ENCODE measurements around the gene PLIN3. TPM values are rescaled to one million over a fixed set of nuclear protein-coding genes. Genes with fewer than 3 reads are reported as not detected.
"Not testable (repeated sequence)": the region's sequence is repeated elsewhere in the genome, so short reads cannot be mapped to it uniquely, and the experiment has no call there.

PLIN3 gene
- total RNA-seq, 8 experiments from 2014 or later: 6.9 to 154 (median 22.1) TPM

- Histone ChIP-seq H3K4me1 (replicated peaks in 1 of 2) (peaks cover 4 to 7% of the 10 kb centered on the region in 2 donors), H3K4me3 (no peak overlapping the region), H3K27ac (no peak overlapping the region)
- in situ Hi-C loops (cut with MboI; ENCODE audit: low pct_unique_long_range_greater_than_20kb in 2 of 9, low sequenced_read_pairs in 9 of 9, unreplicated experiment in 9 of 9): loop anchor here in 2 of 9 experiments (10.0 to 25.0 kb wide), 2 partner anchors 223 to 226 kb away; no protein-coding TSS in a partner anchor
- ATAC-seq (replicated peaks in 6 of 8): peak; percentile 2 to 72 (median 18)
- whole genome bisulfite sequencing, 10 experiments: 74 to 100% (median 90%) methylated on average over 1 to 5 of the region's 12 CpGs; no CpG with 5 or more reads in 1 of the 10 experiments
Measured at GRCh38 chr19:4811328-4812131, 55.9 kb downstream of the PLIN3 start.

- no peak overlapping the region for H3K4me3 ChIP-seq
- in situ Hi-C loops (cut with MboI; ENCODE audit: low pct_unique_long_range_greater_than_20kb in 2 of 9, low sequenced_read_pairs in 9 of 9, unreplicated experiment in 9 of 9): loop anchor here in 3 of 9 experiments (10.0 to 25.0 kb wide), 3 partner anchors 72 to 230 kb away; no protein-coding TSS in a partner anchor
- ATAC-seq (replicated peaks in 6 of 8): no peak
- peaks cover 0 to 2% of the 10 kb centered on the region in 2 donors for H3K4me1 ChIP-seq (replicated peaks in 1 of 2)
- H3K27ac ChIP-seq: no peak overlapping the region
- 60 to 100% (median 100%) methylated on average over 1 to 3 of the region's 6 CpGs; no CpG with 5 or more reads in 5 of the 10 experiments for WGBS, 10 experiments
Measured at GRCh38 chr19:4807188-4807587, 60.3 kb downstream of the PLIN3 start.

GRCh38 chr19:4806384-4806783, 61.1 kb downstream of the PLIN3 start:
- 40 to 100% (median 84%) methylated on average over 1 to 4 of the region's 6 CpGs; no CpG with 5 or more reads in 2 of the 10 experiments for WGBS, 10 experiments
- ATAC-seq (replicated peaks in 6 of 8): no peak
- no peak overlapping the region for H3K27ac ChIP-seq
- peaks cover 0 to 2% of the 10 kb centered on the region in 2 donors for H3K4me1 ChIP-seq (replicated peaks in 1 of 2)
- in situ Hi-C loops (cut with MboI; ENCODE audit: low pct_unique_long_range_greater_than_20kb in 2 of 9, low sequenced_read_pairs in 9 of 9, unreplicated experiment in 9 of 9): loop anchor here in 3 of 9 experiments (10.0 to 25.0 kb wide), 3 partner anchors 72 to 231 kb away; no protein-coding TSS in a partner anchor
- H3K4me3 ChIP-seq: no peak overlapping the region

GRCh38 chr19:4805140-4805539, 62.3 kb downstream of the PLIN3 start:
- H3K27ac ChIP-seq; H3K4me3 ChIP-seq; ATAC-seq (replicated peaks in 6 of 8); H3K4me1 ChIP-seq (replicated peaks in 1 of 2): not testable (repeated sequence)
- in situ Hi-C loops (cut with MboI; ENCODE audit: low pct_unique_long_range_greater_than_20kb in 2 of 9, low sequenced_read_pairs in 9 of 9, unreplicated experiment in 9 of 9): loop anchor here in 3 of 9 experiments (10.0 to 25.0 kb wide), 3 partner anchors 70 to 232 kb away; no protein-coding TSS in a partner anchor
- 40 to 100% (median 100%) methylated on average over 1 to 5 of the region's 6 CpGs; no CpG with 5 or more reads in 3 of the 10 experiments for WGBS, 10 experiments

- Histone ChIP-seq H3K4me1 (replicated peaks in 1 of 2) (no peaks in the 10 kb centered on the region), H3K27ac (no peak overlapping the region), H3K4me3 (no peak overlapping the region)
- WGBS, 10 experiments: 20 to 80% (median 62%) methylated on average over 1 to 11 of the region's 33 CpGs; no CpG with 5 or more reads in 4 of the 10 experiments
- in situ Hi-C loops (cut with MboI; ENCODE audit: low pct_unique_long_range_greater_than_20kb in 2 of 9, low sequenced_read_pairs in 9 of 9, unreplicated experiment in 9 of 9): loop anchor here in 3 of 9 experiments (10.0 to 25.0 kb wide), 3 partner anchors 69 to 233 kb away; no protein-coding TSS in a partner anchor
- ATAC-seq (replicated peaks in 6 of 8): peak; percentile 59 to 95 (median 78)
Measured at GRCh38 chr19:4803736-4804695, 63.5 kb downstream of the PLIN3 start.

GRCh38 chr19:4802711-4803110, 64.8 kb downstream of the PLIN3 start:
- Histone ChIP-seq H3K4me3 (no peak overlapping the region), H3K4me1 (replicated peaks in 1 of 2) (no peaks in the 10 kb centered on the region), H3K27ac (no peak overlapping the region)
- no peak for ATAC-seq (replicated peaks in 6 of 8)
- in situ Hi-C loops (cut with MboI; ENCODE audit: low pct_unique_long_range_greater_than_20kb in 2 of 9, low sequenced_read_pairs in 9 of 9, unreplicated experiment in 9 of 9): loop anchor here in 3 of 9 experiments (10.0 to 25.0 kb wide), 3 partner anchors 68 to 235 kb away; no protein-coding TSS in a partner anchor
- WGBS, 10 experiments: 60 to 100% (median 80%) methylated on average over 1 to 4 of the region's 7 CpGs; no CpG with 5 or more reads in 4 of the 10 experiments

GRCh38 chr19:4801085-4801619, 66.3 kb downstream of the PLIN3 start:
- Histone ChIP-seq H3K4me1 (replicated peaks in 1 of 2) (no peaks in the 10 kb centered on the region), H3K27ac (no peak overlapping the region), H3K4me3 (no peak overlapping the region)
- in situ Hi-C loops (cut with MboI; ENCODE audit: low pct_unique_long_range_greater_than_20kb in 2 of 9, low sequenced_read_pairs in 9 of 9, unreplicated experiment in 9 of 9): loop anchor here in 3 of 9 experiments (10.0 to 25.0 kb wide), 3 partner anchors 66 to 236 kb away; no protein-coding TSS in a partner anchor
- no peak for ATAC-seq (replicated peaks in 6 of 8)
- WGBS, 10 experiments: 40 to 100% (median 95%) methylated on average over 2 of the region's 3 CpGs; no CpG with 5 or more reads in 4 of the 10 experiments

GRCh38 chr19:4800591-4801081, 66.8 kb downstream of the PLIN3 start:
- no peaks in the 10 kb centered on the region for H3K4me1 ChIP-seq (replicated peaks in 1 of 2)
- in situ Hi-C loops (cut with MboI; ENCODE audit: low pct_unique_long_range_greater_than_20kb in 2 of 9, low sequenced_read_pairs in 9 of 9, unreplicated experiment in 9 of 9): loop anchor here in 3 of 9 experiments (10.0 to 25.0 kb wide), 3 partner anchors 66 to 237 kb away; no protein-coding TSS in a partner anchor
- no peak overlapping the region for H3K27ac ChIP-seq
- no peak for ATAC-seq (replicated peaks in 6 of 8)
- 85 to 100% (median 98%) methylated on average over 1 to 6 of the region's 23 CpGs; no CpG with 5 or more reads in 7 of the 10 experiments for WGBS, 10 experiments
- no peak overlapping the region for H3K4me3 ChIP-seq

- in situ Hi-C loops (cut with MboI; ENCODE audit: low pct_unique_long_range_greater_than_20kb in 2 of 9, low sequenced_read_pairs in 9 of 9, unreplicated experiment in 9 of 9): loop anchor here in 2 of 9 experiments (10.0 kb wide), 1 partner anchor 61 kb away; no protein-coding TSS in a partner anchor
- Histone ChIP-seq H3K4me3 (no peak overlapping the region), H3K4me1 (replicated peaks in 1 of 2) (peaks cover 6 to 8% of the 10 kb centered on the region in 2 donors), H3K27ac (no peak overlapping the region)
- 50 to 100% (median 84%) methylated on average over 2 to 9 of the region's 9 CpGs; no CpG with 5 or more reads in 2 of the 10 experiments for WGBS, 10 experiments
- ATAC-seq (replicated peaks in 6 of 8): no peak
Measured at GRCh38 chr19:4795400-4795799, 72.1 kb downstream of the PLIN3 start.

- in situ Hi-C loops (cut with MboI; ENCODE audit: low pct_unique_long_range_greater_than_20kb in 2 of 9, low sequenced_read_pairs in 9 of 9, unreplicated experiment in 9 of 9): loop anchor here in 2 of 9 experiments (10.0 kb wide), 1 partner anchor 60 kb away; no protein-coding TSS in a partner anchor
- H3K4me3 ChIP-seq: no peak overlapping the region
- ATAC-seq (replicated peaks in 6 of 8): no peak
- no peak overlapping the region for H3K27ac ChIP-seq
- peaks cover 6 to 8% of the 10 kb centered on the region in 2 donors for H3K4me1 ChIP-seq (replicated peaks in 1 of 2)
- 90 to 100% (median 98%) methylated on average over 1 to 9 of the region's 11 CpGs; no CpG with 5 or more reads in 4 of the 10 experiments for WGBS, 10 experiments
Measured at GRCh38 chr19:4794971-4795370, 72.5 kb downstream of the PLIN3 start.

- ATAC-seq (replicated peaks in 6 of 8); H3K4me3 ChIP-seq; H3K27ac ChIP-seq; H3K4me1 ChIP-seq (replicated peaks in 1 of 2): not testable (repeated sequence)
- WGBS, 10 experiments: 90 to 100% methylated on average over 1 to 2 of the region's 19 CpGs; no CpG with 5 or more reads in 8 of the 10 experiments
- in situ Hi-C loops (cut with MboI; ENCODE audit: low pct_unique_long_range_greater_than_20kb in 2 of 9, low sequenced_read_pairs in 9 of 9, unreplicated experiment in 9 of 9): loop anchor here in 2 of 9 experiments (10.0 kb wide), 1 partner anchor 58 kb away; no protein-coding TSS in a partner anchor
Measured at GRCh38 chr19:4793278-4793677, 74.2 kb downstream of the PLIN3 start.
